PC-9 (cell line): ENCODE data around the gene SPINK8. TPM values are rescaled to one million over a fixed set of nuclear protein-coding genes. Genes with fewer than 3 reads are reported as not detected.

ENCODE experiments used
- BruUV-seq: library from RNA; stranded (reverse); fragments of 400-500 nt; replicated peaks from 2 replicates; lab custom pipeline; 2021; lab: Mats Ljungman, UMichigan
- CTCF ChIA-PET: fragments of 300-600 bp; sonication (Branson Sonifier 250); formaldehyde crosslinking; loops from one replicate; lab custom pipeline; 2022; ENCODE audit warnings: antibody characterized with exemption; lab: Charles Lee
- POLR2A ChIA-PET: fragments of 300-600 bp; sonication (Branson Sonifier 250); formaldehyde crosslinking; loops from one replicate; lab custom pipeline; 2022; ENCODE audit warnings: antibody characterized with exemption; ENCODE audit not compliant: unreplicated experiment; lab: Charles Lee
- DNase-seq, 2 experiments: peaks; one replicate each; pipeline versions ENCODE4 v3.0.0 to v3.0.0-alpha.2; 2015 to 2022; ENCODE audit warnings: mixed read lengths in 1 of 2
- H2AFZ ChIP-seq: fragments of 200-600 bp; sonication (generic); 2 replicates; pipeline ENCODE4 v1.8.1; 2017; ENCODE audit warnings: antibody characterized with exemption
- H3F3A ChIP-seq: fragments of 200-600 bp; sonication (generic); 2 replicates; pipeline ENCODE4 v1.8.1; 2017; ENCODE audit warnings: antibody characterized with exemption, mild to moderate bottlenecking, low read depth; ENCODE audit not compliant: insufficient read depth
- H3K27ac ChIP-seq: fragments of 200-600 bp; sonication (generic); 2 replicates; pipeline ENCODE4 v1.6.1; 2016; ENCODE audit warnings: mixed run types
- H3K27me3 ChIP-seq: fragments of 200-600 bp; sonication (generic); 2 replicates; pipeline ENCODE4 v1.6.1; 2016; ENCODE audit warnings: low read depth, mixed run types; ENCODE audit not compliant: insufficient read depth
- H3K36me3 ChIP-seq: fragments of 200-600 bp; sonication (generic); 2 replicates; pipeline ENCODE4 v1.6.1; 2016; ENCODE audit warnings: low read depth, mixed run types
- H3K4me1 ChIP-seq: fragments of 200-600 bp; sonication (generic); replicated peaks from 2 replicates; pipeline ENCODE4 v1.6.1; 2016; ENCODE audit warnings: mixed run types; ENCODE audit not compliant: insufficient read depth
- H3K4me2 ChIP-seq: fragments of 200-600 bp; sonication (generic); 2 replicates; pipeline ENCODE4 v1.6.1; 2017; ENCODE audit warnings: mixed run types
- H3K4me3 ChIP-seq: fragments of 200-600 bp; sonication (generic); 2 replicates; pipeline ENCODE4 v1.6.1; 2016; ENCODE audit warnings: mixed run types
- H3K79me2 ChIP-seq: fragments of 200-600 bp; sonication (generic); 2 replicates; pipeline ENCODE4 v1.6.1; 2017; ENCODE audit warnings: low read depth, mixed run types
- H3K9me2 ChIP-seq: fragments of 200-600 bp; sonication (generic); 2 replicates; pipeline ENCODE4 v1.8.1; 2017; ENCODE audit warnings: mild to moderate bottlenecking; ENCODE audit not compliant: insufficient read depth
- H3K9me3 ChIP-seq: fragments of 200-600 bp; sonication (generic); 2 replicates; pipeline ENCODE4 v1.8.1; 2016; ENCODE audit warnings: low read depth; ENCODE audit not compliant: insufficient read depth
- H4K20me1 ChIP-seq: fragments of 200-600 bp; sonication (generic); 2 replicates; pipeline ENCODE4 v1.8.1; 2017; ENCODE audit not compliant: insufficient read depth
- CTCF ChIP-seq: fragments of 200-600 bp; sonication (generic); conservative IDR thresholded peaks from 2 replicates; pipeline ENCODE4 v1.6.1; 2017; ENCODE audit warnings: mixed run types, antibody characterized with exemption, mild to moderate bottlenecking, moderate library complexity
- EZH2 ChIP-seq: fragments of 200-600 bp; sonication (generic); IDR thresholded peaks from 2 replicates; pipeline ENCODE4 v1.8.0; 2017; ENCODE audit warnings: antibody characterized with exemption, low read depth
- intact Hi-C: fragments of 100-400 bp; cut with micrococcal nuclease; formaldehyde crosslinking; loops from one replicate; pipeline ENCODE4 v1.10.0; 2022; ENCODE audit not compliant: unreplicated experiment
- total RNA-seq: library from RNA; stranded (reverse); gene quantifications from 2 replicates; pipeline ENCODE4 v1.2.3, GENCODE V29; 2021

The SPINK8 gene
- total RNA-seq, 1 experiment from 2014 or later = not detected

GRCh38 chr3:48276911-48277641 lies 56.4 kb downstream of the SPINK8 start:
- peaks cover 7% of the 10 kb centered on the region; the same call in 1 of the 2 replicates for H3F3A ChIP-seq
- ChIA-PET CTCF (interaction anchor here (0.6 to 0.8 kb wide), 2 partner anchors 86 to 159 kb away, joined by 4 to 5 read pairs; no protein-coding TSS in a partner anchor), POLR2A (no interaction called here)
- H3K4me1 ChIP-seq = peaks cover 19% of the 10 kb centered on the region
- no peak overlapping the region for H3K27ac ChIP-seq
- no peak overlapping the region for H3K4me3 ChIP-seq
- H3K79me2 ChIP-seq = no peaks in the 10 kb centered on the region
- DNase-seq = no peak
- H3K4me2 ChIP-seq = no peak overlapping the region
- no peaks in the 10 kb centered on the region for H3K9me3 ChIP-seq
- no peaks in the 10 kb centered on the region for H3K36me3 ChIP-seq
- TF ChIP-seq CTCF (no peak), EZH2 (no peak)
- H4K20me1 ChIP-seq = no peaks in the 10 kb centered on the region
- H3K9me2 ChIP-seq = no peaks in the 10 kb centered on the region
- no peak overlapping the region for H2AFZ ChIP-seq
- H3K27me3 ChIP-seq = no peaks in the 10 kb centered on the region
- intact Hi-C loops = no loop called here
- no TSS peak for BruUV-seq

GRCh38 chr3:48275287-48276027 lies 58.0 kb downstream of the SPINK8 start:
- Histone ChIP-seq H3K9me3 (no peaks in the 10 kb centered on the region), H3F3A (peaks cover 7% of the 10 kb centered on the region; the same call in 1 of the 2 replicates), H3K79me2 (no peaks in the 10 kb centered on the region), H3K4me3 (no peak overlapping the region), H3K4me1 (peaks cover 19% of the 10 kb centered on the region), H3K4me2 (peak overlapping the region; percentile 61), H4K20me1 (no peaks in the 10 kb centered on the region), H3K27me3 (no peaks in the 10 kb centered on the region), H3K9me2 (no peaks in the 10 kb centered on the region), H3K36me3 (no peaks in the 10 kb centered on the region), H3K27ac (peak overlapping the region; percentile 24; the same call in 1 of the 2 replicates), H2AFZ (no peak overlapping the region)
- no TSS peak for BruUV-seq
- CTCF ChIA-PET = interaction anchor here (0.5 to 4.4 kb wide), 5 partner anchors 21 to 1195 kb away, joined by 3 to 50 read pairs (median 5); partner anchors contain the start of gene DAG1
- POLR2A ChIA-PET = interaction anchor here (0.6 to 1.0 kb wide), 6 partner anchors 55 to 643 kb away, joined by 3 to 13 read pairs (median 5); partner anchors contain the start of genes ARIH2 and CCDC51
- TF ChIP-seq CTCF (no peak), EZH2 (no peak)
- intact Hi-C loops = loop anchor here (1.0 kb wide), 1 partner anchor 124 kb away; no protein-coding TSS in a partner anchor
- DNase-seq = peak; percentile 8 to 78

GRCh38 chr3:48274452-48274851 lies 59.0 kb downstream of the SPINK8 start:
- Histone ChIP-seq H3K4me2 (no peak overlapping the region), H3K36me3 (no peaks in the 10 kb centered on the region), H3K27me3 (no peaks in the 10 kb centered on the region), H3K9me3 (no peaks in the 10 kb centered on the region), H3K4me3 (no peak overlapping the region), H4K20me1 (no peaks in the 10 kb centered on the region), H3K79me2 (no peaks in the 10 kb centered on the region), H3K4me1 (peaks cover 19% of the 10 kb centered on the region), H2AFZ (no peak overlapping the region), H3F3A (peaks cover 7% of the 10 kb centered on the region; the same call in 1 of the 2 replicates), H3K27ac (no peak overlapping the region), H3K9me2 (no peaks in the 10 kb centered on the region)
- ChIA-PET CTCF (interaction anchor here (0.6 to 4.4 kb wide), 5 partner anchors 124 to 678 kb away, joined by 3 to 50 read pairs (median 3); no protein-coding TSS in a partner anchor), POLR2A (no interaction called here)
- TF ChIP-seq EZH2 = no peak
- TF ChIP-seq CTCF = no peak
- no TSS peak for BruUV-seq
- intact Hi-C loops = no loop called here
- DNase-seq = no peak
